Adrenal gland (tissue), 5 donors: ENCODE results near the gene RNU4-1.

Experiments
- POLR2A ChIP-seq, 2 donors: fragments of 450-650 bp; IDR thresholded peaks; one replicate each; pipeline ENCODE4 v1.6.1; 2017; ENCODE audit warnings: antibody characterized with exemption in 2 of 2, mild to moderate bottlenecking in 2 of 2, moderate library complexity in 1 of 2
- TF ChIP-seq, protein P1 (sequence below), 6 experiments: fragments of 450-650 bp in 4 of 6; fragments of 200-600 bp in 2 of 6; sonication (generic) in 1 of 6; IDR thresholded peaks; 1 replicate in 5 of 6; 2 replicates in 1 of 6; pipeline versions ENCODE4 v1.5.1 to v1.8.0; 2016 to 2021; ENCODE audit warnings: antibody characterized with exemption in 6 of 6, mild to moderate bottlenecking in 2 of 6, moderate library complexity in 1 of 6
- donor health status: DM: no; HTN: no; CAD: no.

GRCh38 chr12:120323772-120324171 is 30.7 kb upstream of the RNU4-1 start:
- no peak for TF ChIP-seq POLR2A (IDR thresholded peaks at IDR 0.05)
- TF ChIP-seq, protein P1, sequence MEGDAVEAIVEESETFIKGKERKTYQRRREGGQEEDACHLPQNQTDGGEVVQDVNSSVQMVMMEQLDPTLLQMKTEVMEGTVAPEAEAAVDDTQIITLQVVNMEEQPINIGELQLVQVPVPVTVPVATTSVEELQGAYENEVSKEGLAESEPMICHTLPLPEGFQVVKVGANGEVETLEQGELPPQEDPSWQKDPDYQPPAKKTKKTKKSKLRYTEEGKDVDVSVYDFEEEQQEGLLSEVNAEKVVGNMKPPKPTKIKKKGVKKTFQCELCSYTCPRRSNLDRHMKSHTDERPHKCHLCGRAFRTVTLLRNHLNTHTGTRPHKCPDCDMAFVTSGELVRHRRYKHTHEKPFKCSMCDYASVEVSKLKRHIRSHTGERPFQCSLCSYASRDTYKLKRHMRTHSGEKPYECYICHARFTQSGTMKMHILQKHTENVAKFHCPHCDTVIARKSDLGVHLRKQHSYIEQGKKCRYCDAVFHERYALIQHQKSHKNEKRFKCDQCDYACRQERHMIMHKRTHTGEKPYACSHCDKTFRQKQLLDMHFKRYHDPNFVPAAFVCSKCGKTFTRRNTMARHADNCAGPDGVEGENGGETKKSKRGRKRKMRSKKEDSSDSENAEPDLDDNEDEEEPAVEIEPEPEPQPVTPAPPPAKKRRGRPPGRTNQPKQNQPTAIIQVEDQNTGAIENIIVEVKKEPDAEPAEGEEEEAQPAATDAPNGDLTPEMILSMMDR (IDR thresholded peaks at IDR 0.05): no peak
